ENCODE data around the gene SALL1. TPM values are rescaled to one million over a fixed set of nuclear protein-coding genes. Genes with fewer than 3 reads are reported as not detected.

SALL1 gene
- polyA plus RNA-seq, 1 donor from 2014 or later, result 0.22 TPM

- Histone ChIP-seq H3K9me3 (ENCODE audit: low read length) (no peaks in the 10 kb centered on the region), H3K4me3 (ENCODE audit: low read length) (no peak overlapping the region), H4K20me1 (ENCODE audit: insufficient read depth) (no peaks in the 10 kb centered on the region), H3K9me2 (ENCODE audit: insufficient read depth, low read length) (no peaks in the 10 kb centered on the region), H3K27ac (ENCODE audit: low read length) (no peak overlapping the region), H3K79me2 (replicated peaks; ENCODE audit: insufficient read depth, low read length) (no peaks in the 10 kb centered on the region), H3K36me3 (ENCODE audit: insufficient read depth, low read length) (no peaks in the 10 kb centered on the region), H3K27me3 (ENCODE audit: insufficient read depth, low read depth, low read length) (peaks cover 3% of the 10 kb centered on the region), H2AFZ (ENCODE audit: low read depth, low read length) (no peak overlapping the region), H3K9ac (ENCODE audit: low read length) (no peak overlapping the region), H3F3A (ENCODE audit: insufficient read depth, low read length, poor library complexity, severe bottlenecking) (no peaks in the 10 kb centered on the region), H3K4me2 (ENCODE audit: low read length) (no peak overlapping the region)
- TF ChIP-seq REST (IDR thresholded peaks at IDR 0.05; ENCODE audit: borderline replicate concordance) (no peak), MXI1 (conservative IDR thresholded peaks at IDR 0.05; ENCODE audit: poor library complexity, severe bottlenecking) (no peak)
These were observed 43.3 kb downstream of the SALL1 start for GRCh38 chr16:51107742-51108141.

GRCh38 chr16:51106535-51106934 lies 44.5 kb downstream of the SALL1 start:
- Histone ChIP-seq H3K27ac (ENCODE audit: low read length) (no peak overlapping the region), H3K79me2 (replicated peaks; ENCODE audit: insufficient read depth, low read length) (no peaks in the 10 kb centered on the region), H3K4me3 (ENCODE audit: low read length) (no peak overlapping the region), H3K9ac (ENCODE audit: low read length) (no peak overlapping the region), H4K20me1 (ENCODE audit: insufficient read depth) (no peaks in the 10 kb centered on the region), H3K9me3 (ENCODE audit: low read length) (no peaks in the 10 kb centered on the region), H3K9me2 (ENCODE audit: insufficient read depth, low read length) (no peaks in the 10 kb centered on the region), H3F3A (ENCODE audit: insufficient read depth, low read length, poor library complexity, severe bottlenecking) (no peaks in the 10 kb centered on the region), H2AFZ (ENCODE audit: low read depth, low read length) (no peak overlapping the region), H3K27me3 (ENCODE audit: insufficient read depth, low read depth, low read length) (no peaks in the 10 kb centered on the region), H3K4me2 (ENCODE audit: low read length) (no peak overlapping the region), H3K36me3 (ENCODE audit: insufficient read depth, low read length) (no peaks in the 10 kb centered on the region)
- no peak for TF ChIP-seq EZH2 (IDR thresholded peaks at IDR 0.05; ENCODE audit: borderline replicate concordance, insufficient read depth, low read length, poor library complexity, severe bottlenecking)
- no peak for TF ChIP-seq REST (IDR thresholded peaks at IDR 0.05; ENCODE audit: borderline replicate concordance)
- TF ChIP-seq SMC3 (conservative IDR thresholded peaks at IDR 0.05; ENCODE audit: poor library complexity), result no peak
- TF ChIP-seq TAF1 (IDR thresholded peaks at IDR 0.05; ENCODE audit: low read depth), result no peak
- no peak for TF ChIP-seq POLR2AphosphoS5 (IDR thresholded peaks at IDR 0.05)
- TF ChIP-seq MXI1 (conservative IDR thresholded peaks at IDR 0.05; ENCODE audit: poor library complexity, severe bottlenecking), result no peak

- Histone ChIP-seq H3K4me2 (ENCODE audit: low read length) (no peak overlapping the region), H3K4me3 (ENCODE audit: low read length) (no peak overlapping the region), H3K27me3 (ENCODE audit: insufficient read depth, low read depth, low read length) (no peaks in the 10 kb centered on the region), H3K9me2 (ENCODE audit: insufficient read depth, low read length) (no peaks in the 10 kb centered on the region), H3K9ac (ENCODE audit: low read length) (no peak overlapping the region), H2AFZ (ENCODE audit: low read depth, low read length) (no peak overlapping the region), H3F3A (ENCODE audit: insufficient read depth, low read length, poor library complexity, severe bottlenecking) (no peaks in the 10 kb centered on the region), H3K36me3 (ENCODE audit: insufficient read depth, low read length) (no peaks in the 10 kb centered on the region), H3K79me2 (replicated peaks; ENCODE audit: insufficient read depth, low read length) (no peaks in the 10 kb centered on the region), H4K20me1 (ENCODE audit: insufficient read depth) (no peaks in the 10 kb centered on the region), H3K27ac (ENCODE audit: low read length) (no peak overlapping the region), H3K9me3 (ENCODE audit: low read length) (no peaks in the 10 kb centered on the region)
- no peak for TF ChIP-seq TAF1 (IDR thresholded peaks at IDR 0.05; ENCODE audit: low read depth)
- TF ChIP-seq EZH2 (IDR thresholded peaks at IDR 0.05; ENCODE audit: borderline replicate concordance, insufficient read depth, low read length, poor library complexity, severe bottlenecking), result no peak
- no peak for TF ChIP-seq EP300 (conservative IDR thresholded peaks at IDR 0.05; ENCODE audit: poor library complexity, severe bottlenecking)
- TF ChIP-seq RAD21 (conservative IDR thresholded peaks at IDR 0.05), result no peak
- TF ChIP-seq SMC3 (conservative IDR thresholded peaks at IDR 0.05; ENCODE audit: poor library complexity), result no peak
- TF ChIP-seq POLR2AphosphoS5 (IDR thresholded peaks at IDR 0.05), result no peak
- no peak for TF ChIP-seq MXI1 (conservative IDR thresholded peaks at IDR 0.05; ENCODE audit: poor library complexity, severe bottlenecking)
- TF ChIP-seq CTCF (IDR thresholded peaks at IDR 0.05; ENCODE audit: poor library complexity, severe bottlenecking), result no peak
- no peak for TF ChIP-seq REST (IDR thresholded peaks at IDR 0.05; ENCODE audit: borderline replicate concordance)
These were observed 47.5 kb downstream of the SALL1 start for GRCh38 chr16:51103590-51103989.

All from neural cell (in vitro differentiated cells).